Measurements from ENCODE around the gene OBP2A.

OBP2A gene

DNA sequence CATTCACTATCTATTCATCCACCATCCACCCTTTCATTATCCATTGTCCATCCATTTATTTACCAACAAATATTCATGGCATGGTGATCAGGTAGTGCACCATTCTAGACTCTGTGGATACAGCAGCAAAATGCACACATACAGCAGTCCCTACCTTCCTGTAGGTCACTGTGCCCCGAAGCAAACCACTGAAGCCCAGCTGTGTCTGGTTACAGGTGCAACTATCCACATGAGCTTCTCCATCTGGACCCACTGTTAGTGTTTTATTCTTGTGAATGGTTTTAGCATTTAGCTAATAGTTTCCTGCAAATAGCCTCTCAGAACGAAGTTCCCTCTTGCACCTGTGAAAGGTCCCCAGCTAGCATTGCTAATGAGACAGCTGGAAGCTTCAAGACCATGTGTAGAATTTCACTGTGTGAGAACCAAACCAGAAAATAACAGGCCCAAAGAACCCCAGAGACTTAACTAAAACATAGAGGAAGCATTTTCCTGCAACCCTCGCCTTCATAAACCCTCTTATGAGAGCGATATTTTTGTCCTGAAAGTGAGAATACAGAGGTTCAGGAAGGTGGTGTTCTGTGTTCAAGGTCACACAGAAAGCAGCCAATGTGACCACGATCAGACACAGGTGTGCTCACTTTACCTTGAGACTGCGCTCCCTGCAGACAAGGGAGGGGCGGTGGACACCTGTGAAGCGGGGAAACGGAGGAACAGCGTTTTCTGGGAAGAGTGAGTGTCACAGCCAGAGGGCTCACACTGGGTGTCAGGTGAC is 34.1 kb downstream of the OBP2A start:
- no peak for DNase-seq (ENCODE audit: insufficient read length, low spot score)

DNA sequence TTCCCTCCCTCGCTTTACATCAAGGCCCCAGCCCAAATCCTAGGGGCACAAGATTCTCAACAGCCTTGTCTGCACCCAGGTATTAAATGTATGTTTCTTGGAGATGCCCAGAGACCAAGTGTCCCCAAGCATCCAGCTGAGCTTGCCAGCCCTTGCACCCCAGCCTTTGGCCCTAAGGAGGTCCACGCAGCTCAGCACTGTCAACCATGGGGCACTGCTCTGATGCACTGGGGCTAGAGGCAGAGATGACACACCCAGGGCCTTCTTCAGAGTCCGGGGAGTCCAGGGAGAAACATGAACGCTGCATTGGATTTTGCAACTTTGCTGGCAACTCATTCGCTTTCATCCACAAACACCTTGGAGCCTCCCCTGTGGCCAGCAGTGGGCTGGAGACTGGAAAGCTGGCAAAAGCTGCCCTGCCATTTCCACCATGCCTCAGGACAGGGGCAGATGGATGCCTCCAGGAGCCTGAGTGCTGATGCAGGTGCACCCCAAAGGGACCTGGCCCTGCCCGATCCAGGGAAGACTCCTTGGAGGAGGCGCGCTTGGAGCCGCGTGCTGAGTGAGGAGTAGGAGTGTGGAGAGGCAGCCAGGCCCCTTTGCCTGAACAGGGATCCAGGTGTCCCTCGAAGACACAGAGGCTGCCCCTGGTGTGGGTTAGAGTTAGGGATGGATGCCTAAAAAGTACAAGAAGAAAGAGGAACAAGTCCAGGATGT is 34.9 kb downstream of the OBP2A start:
- DNase-seq (ENCODE audit: insufficient read length, low spot score) = no peak
- TF ChIP-seq, protein P1, sequence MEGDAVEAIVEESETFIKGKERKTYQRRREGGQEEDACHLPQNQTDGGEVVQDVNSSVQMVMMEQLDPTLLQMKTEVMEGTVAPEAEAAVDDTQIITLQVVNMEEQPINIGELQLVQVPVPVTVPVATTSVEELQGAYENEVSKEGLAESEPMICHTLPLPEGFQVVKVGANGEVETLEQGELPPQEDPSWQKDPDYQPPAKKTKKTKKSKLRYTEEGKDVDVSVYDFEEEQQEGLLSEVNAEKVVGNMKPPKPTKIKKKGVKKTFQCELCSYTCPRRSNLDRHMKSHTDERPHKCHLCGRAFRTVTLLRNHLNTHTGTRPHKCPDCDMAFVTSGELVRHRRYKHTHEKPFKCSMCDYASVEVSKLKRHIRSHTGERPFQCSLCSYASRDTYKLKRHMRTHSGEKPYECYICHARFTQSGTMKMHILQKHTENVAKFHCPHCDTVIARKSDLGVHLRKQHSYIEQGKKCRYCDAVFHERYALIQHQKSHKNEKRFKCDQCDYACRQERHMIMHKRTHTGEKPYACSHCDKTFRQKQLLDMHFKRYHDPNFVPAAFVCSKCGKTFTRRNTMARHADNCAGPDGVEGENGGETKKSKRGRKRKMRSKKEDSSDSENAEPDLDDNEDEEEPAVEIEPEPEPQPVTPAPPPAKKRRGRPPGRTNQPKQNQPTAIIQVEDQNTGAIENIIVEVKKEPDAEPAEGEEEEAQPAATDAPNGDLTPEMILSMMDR (IDR thresholded peaks at IDR 0.05; ENCODE audit: insufficient read depth, missing control alignments) = no peak
- no peak for FAIRE-seq

More for the DNA sequence above, 34.1 kb downstream of the OBP2A start:
- TF ChIP-seq, protein P1 (IDR thresholded peaks at IDR 0.05; ENCODE audit: insufficient read depth, missing control alignments) = no peak
- FAIRE-seq = no peak

DNA sequence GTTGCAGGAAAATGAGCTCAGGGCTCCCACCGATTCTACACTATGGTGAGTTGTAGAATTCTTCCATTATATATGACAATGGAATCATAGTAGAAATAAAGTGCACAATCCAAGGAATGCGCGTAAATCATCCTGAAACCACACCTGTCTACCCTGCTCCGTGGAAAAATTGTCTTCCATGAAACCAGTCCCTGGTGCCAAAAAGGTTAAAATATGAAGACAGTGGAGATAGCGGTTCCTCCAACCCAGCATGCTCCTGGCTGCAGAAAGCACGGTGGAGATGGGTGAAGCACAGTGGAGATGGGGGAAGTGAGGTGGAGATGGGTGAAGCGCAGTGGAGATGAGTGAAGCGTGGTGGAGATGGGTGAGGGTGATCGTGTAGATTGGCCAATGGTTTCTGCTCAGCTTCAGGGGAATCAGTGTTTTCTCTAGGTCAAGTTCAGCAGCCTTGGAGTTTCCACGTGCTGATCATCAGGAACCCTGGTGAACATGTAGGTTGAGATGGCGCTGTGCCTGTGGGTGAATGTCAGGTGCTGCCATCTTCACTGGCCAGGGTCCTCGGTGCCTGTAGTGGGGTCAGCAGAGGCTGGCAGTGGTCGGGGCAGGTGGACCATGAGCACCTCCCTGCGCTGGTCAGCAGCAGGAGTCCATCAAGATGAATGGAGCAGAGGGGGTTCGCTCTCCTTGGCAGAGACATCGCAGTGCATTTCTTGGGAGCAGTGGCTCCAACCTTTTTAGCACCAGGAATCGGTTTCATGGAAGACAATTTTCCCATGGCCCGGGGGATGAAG is 35.9 kb downstream of the OBP2A start:
- FAIRE-seq (no peak), DNase-seq (ENCODE audit: insufficient read length, low spot score) (no peak)
- TF ChIP-seq, protein P1 (IDR thresholded peaks at IDR 0.05; ENCODE audit: insufficient read depth, missing control alignments) = no peak

DNA sequence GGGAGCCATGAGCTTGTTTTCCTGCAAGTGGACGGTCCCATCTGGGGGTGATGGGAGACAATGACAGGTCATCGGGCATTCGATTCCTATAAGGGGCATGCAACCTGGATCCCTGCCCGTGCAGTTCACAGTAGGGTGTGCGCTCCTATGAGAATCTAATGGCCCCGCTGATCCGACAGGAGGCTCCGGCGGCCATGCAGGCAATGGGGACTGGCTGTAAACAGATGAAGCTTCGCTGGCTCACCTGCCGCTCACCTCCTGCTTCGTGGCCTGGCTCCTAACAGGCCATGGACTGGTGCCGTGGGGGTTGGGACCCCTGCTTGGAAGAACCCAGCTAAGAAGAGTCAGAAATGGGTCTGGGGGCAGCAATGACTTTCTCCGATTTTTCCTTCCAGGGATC is 36.6 kb downstream of the OBP2A start:
- FAIRE-seq (no peak), DNase-seq (ENCODE audit: insufficient read length, low spot score) (no peak)
- TF ChIP-seq, protein P1 (IDR thresholded peaks at IDR 0.05; ENCODE audit: insufficient read depth, missing control alignments) = no peak

DNA sequence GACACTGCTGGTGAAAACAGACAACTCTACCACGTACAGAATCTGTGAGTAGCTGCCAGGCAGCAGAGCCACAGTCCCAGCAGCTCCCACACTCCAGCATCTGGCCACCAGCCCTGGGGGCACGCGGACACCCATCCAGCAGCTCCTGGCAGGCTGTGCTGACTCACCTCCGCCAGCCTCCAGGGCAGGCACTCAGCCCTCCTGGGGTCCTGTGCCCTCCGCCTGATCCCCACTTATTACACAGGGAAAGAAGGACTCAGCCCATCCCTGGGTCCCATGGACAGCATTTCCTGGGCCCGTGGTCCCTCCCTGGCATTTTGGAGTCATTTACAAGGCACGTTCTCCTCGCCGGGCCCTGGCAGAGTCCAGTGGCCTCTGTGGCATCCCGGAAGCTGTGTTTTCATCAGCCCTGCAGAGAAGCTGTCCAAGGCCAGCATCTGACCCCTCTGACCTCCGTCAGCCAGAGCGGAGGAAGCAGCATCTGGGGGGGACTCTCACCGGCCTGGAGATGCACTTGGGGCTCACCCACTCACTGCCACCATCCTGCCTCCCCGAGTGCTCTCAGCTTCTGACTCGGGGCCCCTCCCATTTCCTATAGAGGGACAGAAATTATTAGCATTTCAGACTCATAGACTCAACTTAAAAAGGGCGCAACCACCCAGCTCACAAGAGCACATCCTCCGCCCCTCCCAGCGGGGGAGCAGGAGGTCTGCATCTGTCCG is 37.2 kb downstream of the OBP2A start:
- no peak for DNase-seq (ENCODE audit: insufficient read length, low spot score)
- TF ChIP-seq, protein P1 (IDR thresholded peaks at IDR 0.05; ENCODE audit: insufficient read depth, missing control alignments) = no peak
- FAIRE-seq = no peak

DNA sequence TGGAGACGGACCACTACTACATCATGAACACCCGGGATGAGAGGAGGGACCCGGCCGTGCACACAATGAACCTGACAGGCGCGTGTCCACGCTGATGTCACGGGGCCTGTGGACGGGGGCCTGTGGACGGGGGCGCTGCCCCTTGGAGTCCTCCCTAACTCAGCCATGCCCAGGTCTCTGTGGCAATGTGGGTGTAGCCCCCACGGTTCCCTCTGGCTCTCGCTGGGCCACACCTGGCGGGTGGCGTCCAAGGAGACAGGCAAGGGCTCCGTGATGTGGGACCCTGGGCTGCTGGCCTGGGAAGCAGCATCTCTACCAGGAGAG is 37.7 kb downstream of the OBP2A start:
- TF ChIP-seq, protein P1 (IDR thresholded peaks at IDR 0.05; ENCODE audit: insufficient read depth, missing control alignments) = no peak
- DNase-seq (ENCODE audit: insufficient read length, low spot score) (no peak), FAIRE-seq (no peak)
